ENCODE data around the gene ARGLU1.

- TF ChIP-seq EZH2 (IDR thresholded peaks at IDR 0.05; ENCODE audit: low read length): no peak
- no peak for TF ChIP-seq CTCF (optimal IDR thresholded peaks at IDR 0.05 in 1 of 3, IDR thresholded peaks at IDR 0.05 in 1 of 3, conservative IDR thresholded peaks at IDR 0.05 in 1 of 3; ENCODE audit: extremely low read depth in 1 of 3, insufficient read depth in 2 of 3, low read length in 3 of 3)
These were observed at the start of gene ARGLU1 for GRCh38 chr13:106567474-106568298.
